H1 (cell line): ENCODE data around the gene OR2A12. TPM values are rescaled to one million over a fixed set of nuclear protein-coding genes. Genes with fewer than 3 reads are reported as not detected.

Source experiments
- CTCF ChIA-PET: fragments of 300-600 bp; sonication (Branson Sonifier 250); formaldehyde crosslinking; loops from one replicate; lab custom pipeline; 2021; ENCODE audit not compliant: partially characterized antibody; lab: Charles Lee
- POLR2A ChIA-PET: fragments of 300-600 bp; sonication (Branson Sonifier 250); formaldehyde crosslinking; loops from one replicate; lab custom pipeline; 2021; ENCODE audit warnings: inconsistent platforms; ENCODE audit not compliant: partially characterized antibody; lab: Charles Lee
- DNase-seq, 2 experiments: peaks; one replicate each; pipeline versions ENCODE4 v3.0.0 to v3.0.0-alpha.2; 2010 to 2022; ENCODE audit warnings: low spot score in 2 of 2, low read depth in 1 of 2, mixed read lengths in 1 of 2
- FAIRE-seq: peaks from 2 replicates; lab custom pipeline; 2011; peaks lifted over from hg19 to GRCh38; lab: Jason Lieb, UNC
- H2AFZ ChIP-seq: 2 replicates; pipeline ENCODE4 v1.8.1; 2012; ENCODE audit warnings: low read length, inconsistent platforms
- H2AK5ac ChIP-seq: 2 replicates; pipeline ENCODE4 v1.6.1; 2013; ENCODE audit warnings: low read depth, low read length
- H2BK120ac ChIP-seq: replicated peaks from 2 replicates; pipeline ENCODE3; 2013; ENCODE audit warnings: low read depth, low read length, inconsistent platforms
- H2BK12ac ChIP-seq: 2 replicates; pipeline ENCODE4 v1.6.1; 2013; ENCODE audit warnings: low read depth, low read length
- H2BK15ac ChIP-seq: 2 replicates; pipeline ENCODE4 v1.6.1; 2013; ENCODE audit warnings: low read length
- H2BK20ac ChIP-seq: 2 replicates; pipeline ENCODE4 v1.6.1; 2013; ENCODE audit warnings: low read length
- H2BK5ac ChIP-seq: 2 replicates; pipeline ENCODE4 v1.6.1; 2013; ENCODE audit warnings: low read depth, low read length
- H3K14ac ChIP-seq: 2 replicates; pipeline ENCODE4 v1.6.1; 2013; ENCODE audit warnings: inconsistent platforms; ENCODE audit not compliant: insufficient read length
- H3K18ac ChIP-seq: 2 replicates; pipeline ENCODE4 v1.6.1; 2013; ENCODE audit warnings: low read length; ENCODE audit errors: extremely low read depth
- H3K23ac ChIP-seq: 2 replicates; pipeline ENCODE4 v1.6.1; 2013; ENCODE audit warnings: inconsistent platforms; ENCODE audit not compliant: insufficient read length
- H3K23me2 ChIP-seq: 2 replicates; pipeline ENCODE4 v1.6.1; 2013; ENCODE audit warnings: low read depth, low read length
- H3K27ac ChIP-seq: 2 replicates; pipeline ENCODE4 v1.6.1; 2011; ENCODE audit warnings: low read depth, low read length, inconsistent platforms
- H3K27me3 ChIP-seq, 4 experiments: replicated peaks in 1 of 4; 1 replicate in 1 of 4; 2 replicates in 3 of 4; pipeline versions ENCODE4 v1.6.1 to v1.8.1; 2011 to 2013; ENCODE audit warnings: low read length in 3 of 4, mild to moderate bottlenecking in 3 of 4, inconsistent platforms in 2 of 4, mixed read lengths in 2 of 4, moderate library complexity in 1 of 4; ENCODE audit not compliant: control insufficient read depth in 3 of 4, insufficient read depth in 3 of 4; ENCODE audit errors: extremely low read depth in 1 of 4
- H3K36me3 ChIP-seq, 4 experiments: 2 replicates each; pipeline versions ENCODE4 v1.6.1 to v1.8.1; 2011 to 2013; ENCODE audit warnings: mild to moderate bottlenecking in 4 of 4, low read length in 3 of 4, moderate library complexity in 2 of 4, control low read depth in 1 of 4, inconsistent platforms in 1 of 4; ENCODE audit not compliant: insufficient read depth in 4 of 4, control insufficient read depth in 2 of 4
- H3K4ac ChIP-seq: replicated peaks from 2 replicates; pipeline ENCODE3; 2013; ENCODE audit warnings: low read length, low read depth, mixed read lengths, inconsistent platforms; ENCODE audit not compliant: insufficient read length
- H3K4me1 ChIP-seq, 4 experiments: replicated peaks in 1 of 4; 1 replicate in 1 of 4; 2 replicates in 3 of 4; pipeline versions ENCODE4 v1.6.1 to v1.8.1; 2011 to 2013; ENCODE audit warnings: low read length in 3 of 4, inconsistent platforms in 2 of 4, mixed read lengths in 1 of 4; ENCODE audit not compliant: insufficient read depth in 4 of 4, control insufficient read depth in 3 of 4
- H3K4me2 ChIP-seq, 2 experiments: 2 replicates each; pipeline versions ENCODE4 v1.6.1 to v1.8.1; 2011 to 2013; ENCODE audit warnings: low read depth in 2 of 2, low read length in 2 of 2, control low read depth in 1 of 2, inconsistent platforms in 1 of 2, mild to moderate bottlenecking in 1 of 2; ENCODE audit not compliant: insufficient read depth in 1 of 2
- H3K4me3 ChIP-seq, 4 experiments: fragments of 200-600, 300-600 bp in 1 of 4; sonication (generic), shearing (Covaris generic), sonication (Bioruptor Twin) in 1 of 4; 2 replicates each; pipeline versions ENCODE4 v1.5.1 to v1.8.1; 2011 to 2016; ENCODE audit warnings: low read length in 4 of 4, low read depth in 3 of 4, control low read depth in 2 of 4, inconsistent platforms in 2 of 4, mild to moderate bottlenecking in 2 of 4, mixed read lengths in 1 of 4, moderate library complexity in 1 of 4; ENCODE audit not compliant: insufficient read depth in 2 of 4; ENCODE audit errors: extremely low read depth in 1 of 4
- H3K56ac ChIP-seq: replicated peaks from 2 replicates; pipeline ENCODE3; 2013; ENCODE audit warnings: low read depth, mild to moderate bottlenecking, mixed read lengths, low read length, inconsistent platforms; ENCODE audit not compliant: insufficient read length
- H3K79me1 ChIP-seq: 2 replicates; pipeline ENCODE4 v1.6.1; 2013; ENCODE audit warnings: low read depth, low read length, control low read depth
- H3K79me2 ChIP-seq, 2 experiments: 2 replicates each; pipeline versions ENCODE4 v1.6.1 to v1.8.1; 2012 to 2013; ENCODE audit warnings: low read length in 2 of 2, mild to moderate bottlenecking in 2 of 2, inconsistent platforms in 1 of 2; ENCODE audit not compliant: insufficient read depth in 2 of 2, control insufficient read depth in 1 of 2
- H3K9ac ChIP-seq, 4 experiments: replicated peaks in 1 of 4; 1 replicate in 1 of 4; 2 replicates in 3 of 4; pipeline versions ENCODE4 v1.6.1 to v1.8.1; 2011 to 2013; ENCODE audit warnings: low read depth in 3 of 4, low read length in 3 of 4, control low read depth in 2 of 4, mild to moderate bottlenecking in 2 of 4, moderate library complexity in 2 of 4, inconsistent platforms in 1 of 4; ENCODE audit errors: extremely low read depth in 1 of 4
- H3K9me3 ChIP-seq, 2 experiments: 2 replicates each; pipeline versions ENCODE4 v1.6.1 to v1.8.1; 2012 to 2013; ENCODE audit warnings: mild to moderate bottlenecking in 2 of 2, moderate library complexity in 2 of 2, control low read depth in 1 of 2, inconsistent platforms in 1 of 2, low read depth in 1 of 2, low read length in 1 of 2, mixed read lengths in 1 of 2; ENCODE audit not compliant: insufficient read depth in 2 of 2
- H4K20me1 ChIP-seq, 2 experiments: replicated peaks in 1 of 2; 2 replicates each; pipeline versions ENCODE3 to v1.8.1; 2011 to 2013; ENCODE audit warnings: inconsistent platforms in 2 of 2, low read length in 2 of 2, mild to moderate bottlenecking in 1 of 2; ENCODE audit not compliant: insufficient read depth in 2 of 2, control insufficient read depth in 1 of 2
- H4K5ac ChIP-seq: 2 replicates; pipeline ENCODE4 v1.6.1; 2013; ENCODE audit warnings: low read length, low read depth, mixed read lengths, inconsistent platforms; ENCODE audit not compliant: insufficient read length
- H4K8ac ChIP-seq: 2 replicates; pipeline ENCODE4 v1.8.0; 2013; ENCODE audit warnings: mild to moderate bottlenecking, moderate library complexity, low read length, inconsistent platforms; ENCODE audit not compliant: insufficient read depth; ENCODE audit errors: extremely low read depth
- H4K91ac ChIP-seq: replicated peaks from 2 replicates; pipeline ENCODE3; 2013; ENCODE audit warnings: low read length, mixed read lengths, inconsistent platforms; ENCODE audit not compliant: insufficient read length
- CEBPB ChIP-seq: IDR thresholded peaks from 2 replicates; pipeline ENCODE4 v1.6.1; 2012; ENCODE audit warnings: low read depth, low read length
- KDM5A ChIP-seq: fragments of 200-600 bp; IDR thresholded peaks from 2 replicates; pipeline ENCODE4 v1.7.1; 2012; ENCODE audit warnings: mild to moderate bottlenecking, low read length, inconsistent platforms, mixed read lengths
- POLR2AphosphoS5 ChIP-seq: IDR thresholded peaks from 2 replicates; pipeline ENCODE4 v1.6.1; 2011; ENCODE audit warnings: low read depth, low read length
- SP1 ChIP-seq: IDR thresholded peaks from 2 replicates; pipeline ENCODE4 v1.6.1; 2011; ENCODE audit warnings: low read depth, low read length
- YY1 ChIP-seq: IDR thresholded peaks from 2 replicates; pipeline ENCODE4 v1.6.1; 2011; ENCODE audit warnings: low read depth, mild to moderate bottlenecking, low read length
- whole genome bisulfite sequencing, 2 experiments: shearing (Covaris generic) in 1 of 2; methylation state at CpG; one replicate each; pipeline versions ENCODE4 v1.1.6 to v1.1.7; 2013 to 2015; ENCODE audit warnings: low lambda C conversion rate in 2 of 2, mixed read lengths in 2 of 2, inconsistent platforms in 1 of 2, low coverage in 1 of 2, missing lambda C conversion rate in 1 of 2; ENCODE audit not compliant: insufficient replicate concordance in 2 of 2, insufficient coverage in 1 of 2, insufficient read length in 1 of 2; ENCODE audit errors: extremely low coverage in 1 of 2, missing lambda C conversion rate in 1 of 2; 5-methylcytosine and 5-hydroxymethylcytosine counted together
- polyA plus RNA-seq, 7 experiments: library from polyadenylated mRNA; depleted of rRNA in 3 of 7; stranded (reverse) in 5 of 7; unstranded in 2 of 7; fragments of >200 nt in 5 of 7; fragments of 200-250 nt in 2 of 7; gene quantifications; 1 replicate in 5 of 7; 2 replicates in 1 of 7; 4 replicates in 1 of 7; pipeline versions ENCODE4 v1.2.1 to v1.2.3, GENCODE V29; 2011 to 2013; ENCODE audit warnings: missing spikeins in 2 of 7, mixed read lengths in 2 of 7
- total RNA-seq: library from RNA; stranded (reverse); fragmentation: NEBNext Ultra II Directional; extraction: Animal tissue kit (Norgen Biotek cat#: 25700); gene quantifications from 2 replicates; pipeline ENCODE4 v1.2.1, GENCODE V29; 2021
- TF ChIP-seq, protein P1 (sequence below): IDR thresholded peaks from 2 replicates; pipeline ENCODE4 v1.6.1; 2012; ENCODE audit warnings: inconsistent platforms

OR2A12 gene
- total and polyA plus RNA-seq, 2 of the 8 experiments (the other 6 are each of a cell fraction or from before 2014, with no cell fraction given) = not detected

DNA sequence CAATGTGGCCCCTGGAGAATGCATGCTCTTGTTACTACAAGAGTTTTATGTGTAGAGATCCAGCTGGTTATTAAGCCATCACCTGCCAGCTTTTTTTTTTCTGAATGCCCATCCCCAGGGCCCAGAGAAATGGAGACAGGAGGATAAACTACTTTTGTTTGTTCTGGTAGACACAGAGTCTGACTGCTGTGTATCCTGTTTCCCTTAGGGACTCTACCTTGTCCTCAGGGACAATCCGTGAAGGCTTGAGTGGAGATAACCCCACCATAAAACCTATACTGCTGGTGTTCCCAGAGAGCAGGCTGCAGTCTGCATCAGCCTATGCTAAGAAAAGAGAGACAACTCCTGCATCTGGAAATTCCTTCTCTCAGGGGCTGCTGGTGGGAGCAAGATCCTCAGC is 37.4 kb upstream of the OR2A12 start, which contains the start of gene OR2A5:
OR2A5 (plus strand) TSS at position 301 of the 400 bp plus-strand sequence. CDS start 1,454 bp downstream, outside the sequence.
- Histone ChIP-seq H3K4ac (no peak within 1 kb of the TSS), H3K56ac (no peak within 1 kb of the TSS), H3K36me3 (no peaks in the 10 kb centered on the region), H2AK5ac (no peak within 1 kb of the TSS), H2BK5ac (no peak within 1 kb of the TSS), H3K79me1 (no peaks in the 10 kb centered on the region), H3K9me3 (no peaks in the 10 kb centered on the region), H3K23me2 (no peaks in the 10 kb centered on the region; the same call in 1 of the 2 replicates), H3K4me1 (no peaks in the 10 kb centered on the region), H2BK20ac (no peak within 1 kb of the TSS), H4K5ac (no peak within 1 kb of the TSS), H3K4me3 (no peak within 1 kb of the TSS), H3K18ac (no peak within 1 kb of the TSS), H3K27me3 (no peaks in the 10 kb centered on the region), H4K91ac (no peak within 1 kb of the TSS), H3K9ac (no peak within 1 kb of the TSS), H2BK120ac (no peak within 1 kb of the TSS), H2BK15ac (no peak within 1 kb of the TSS), H3K14ac (no peak within 1 kb of the TSS), H3K27ac (no peak within 1 kb of the TSS), H3K23ac (no peak within 1 kb of the TSS), H4K8ac (no peak within 1 kb of the TSS), H4K20me1 (no peaks in the 10 kb centered on the region), H3K4me2 (no peak within 1 kb of the TSS), H3K79me2 (no peaks in the 10 kb centered on the region), H2BK12ac (no peak within 1 kb of the TSS), H2AFZ (no peak within 1 kb of the TSS)
- POLR2A ChIA-PET = no interaction called here
- FAIRE-seq = no peak
- no peak for DNase-seq
- TF ChIP-seq POLR2AphosphoS5 (no peak), SP1 (no peak), KDM5A (no peak), YY1 (no peak), CEBPB (no peak)
- TF ChIP-seq, protein P1, sequence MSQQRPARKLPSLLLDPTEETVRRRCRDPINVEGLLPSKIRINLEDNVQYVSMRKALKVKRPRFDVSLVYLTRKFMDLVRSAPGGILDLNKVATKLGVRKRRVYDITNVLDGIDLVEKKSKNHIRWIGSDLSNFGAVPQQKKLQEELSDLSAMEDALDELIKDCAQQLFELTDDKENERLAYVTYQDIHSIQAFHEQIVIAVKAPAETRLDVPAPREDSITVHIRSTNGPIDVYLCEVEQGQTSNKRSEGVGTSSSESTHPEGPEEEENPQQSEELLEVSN = no peak
- CTCF ChIA-PET = interaction anchor here (1.1 to 1.2 kb wide), 2 partner anchors 11 to 15 kb away, joined by 3 to 4 read pairs; no protein-coding TSS in a partner anchor
- 73% methylated on average over 1 of the region's 1 CpG; no CpG with 5 or more reads in 1 of the 2 experiments for WGBS, 2 experiments
